GM23338 (cell line): ENCODE measurements around the gene RIT2. TPM values are rescaled to one million over a fixed set of nuclear protein-coding genes. Genes with fewer than 3 reads are reported as not detected.

Source experiments
- ATAC-seq: fragments of 200-7000 bp; cut with Tn5 transposase; 3 replicates; pipeline ENCODE4 v1.9.1; 2020
- DNase-seq: peaks from one replicate; pipeline ENCODE4 v3.0.0-alpha.2; 2015; ENCODE audit warnings: low spot score
- H2AFZ ChIP-seq: fragments of 200-600 bp; sonication (generic); 2 replicates; pipeline ENCODE4 v1.8.0; 2016; ENCODE audit warnings: antibody characterized with exemption, mild to moderate bottlenecking, moderate library complexity
- H3F3A ChIP-seq: fragments of 200-600 bp; sonication (generic); replicated peaks from 2 replicates; pipeline ENCODE4 v1.8.0; 2017; ENCODE audit warnings: antibody characterized with exemption, mixed run types, low read depth
- H3K27ac ChIP-seq: fragments of 200-600 bp; sonication (generic); 2 replicates; pipeline ENCODE4 v1.6.1; 2016; ENCODE audit warnings: low read depth
- H3K27me3 ChIP-seq: fragments of 200-600 bp; sonication (generic); 2 replicates; pipeline ENCODE4 v1.8.0; 2016; ENCODE audit warnings: mild to moderate bottlenecking, mixed run types, moderate library complexity; ENCODE audit not compliant: insufficient read depth
- H3K36me3 ChIP-seq: fragments of 200-600 bp; sonication (generic); 2 replicates; pipeline ENCODE4 v1.8.0; 2016; ENCODE audit warnings: mild to moderate bottlenecking; ENCODE audit not compliant: insufficient read depth
- H3K4me1 ChIP-seq: fragments of 200-600 bp; sonication (generic); 2 replicates; pipeline ENCODE4 v1.8.0; 2016; ENCODE audit warnings: mild to moderate bottlenecking, moderate library complexity; ENCODE audit not compliant: insufficient read depth
- H3K4me2 ChIP-seq: fragments of 200-600 bp; sonication (generic); 2 replicates; pipeline ENCODE4 v1.7.1; 2017; ENCODE audit warnings: mixed run types
- H3K4me3 ChIP-seq: fragments of 200-600 bp; sonication (generic); 2 replicates; pipeline ENCODE4 v1.6.1; 2016; ENCODE audit warnings: mixed run types
- H3K79me2 ChIP-seq: fragments of 200-600 bp; sonication (generic); replicated peaks from 2 replicates; pipeline ENCODE4 v1.8.0; 2017; ENCODE audit warnings: mild to moderate bottlenecking; ENCODE audit not compliant: insufficient read depth
- H3K9me2 ChIP-seq: fragments of 200-600 bp; sonication (generic); 2 replicates; pipeline ENCODE4 v1.8.0; 2017; ENCODE audit not compliant: insufficient read depth
- H4K20me1 ChIP-seq: fragments of 200-600 bp; sonication (generic); replicated peaks from 2 replicates; pipeline ENCODE4 v1.8.0; 2017; ENCODE audit warnings: mild to moderate bottlenecking; ENCODE audit not compliant: insufficient read depth
- H3K27ac Mint-ChIP-seq: 2 replicates; pipeline ENCODE4 v1.8.0; 2020; ENCODE audit warnings: inconsistent platforms, mild to moderate bottlenecking, moderate library complexity, mixed read lengths
- H3K27me3 Mint-ChIP-seq: 3 replicates; pipeline ENCODE4 v1.8.0; 2022; ENCODE audit warnings: low read depth, mild to moderate bottlenecking, moderate library complexity, mixed read lengths, inconsistent platforms; ENCODE audit not compliant: insufficient read depth, poor library complexity
- H3K36me3 Mint-ChIP-seq: 3 replicates; pipeline ENCODE4 v1.8.0; 2021; ENCODE audit warnings: low read depth, mild to moderate bottlenecking, inconsistent platforms, moderate library complexity, mixed read lengths
- H3K4me1 Mint-ChIP-seq: 3 replicates; pipeline ENCODE4 v1.8.0; 2020; ENCODE audit warnings: mild to moderate bottlenecking, inconsistent platforms, mixed read lengths
- H3K4me3 Mint-ChIP-seq: 3 replicates; pipeline ENCODE4 v1.8.0; 2021; ENCODE audit warnings: moderate library complexity, mild to moderate bottlenecking, inconsistent platforms, mixed read lengths
- H3K9me3 Mint-ChIP-seq: 3 replicates; pipeline ENCODE4 v1.8.0; 2020; ENCODE audit warnings: moderate library complexity, mild to moderate bottlenecking, inconsistent platforms, mixed read lengths
- CTCF ChIP-seq, 2 experiments: fragments of 200-600 bp in 1 of 2; sonication (generic) in 1 of 2; conservative IDR thresholded peaks; 2 replicates each; pipeline versions ENCODE4 v1.5.1 to v1.6.1; 2016 to 2017; ENCODE audit warnings: antibody characterized with exemption in 2 of 2, low read depth in 2 of 2, mild to moderate bottlenecking in 2 of 2, moderate library complexity in 1 of 2
- EZH2 ChIP-seq: fragments of 200-600 bp; sonication (generic); IDR thresholded peaks from one replicate; pipeline ENCODE4 v1.8.0; 2017; ENCODE audit warnings: antibody characterized with exemption, mild to moderate bottlenecking, low read depth; ENCODE audit not compliant: unreplicated experiment
- EZH2phosphoT487 ChIP-seq: fragments of 200-600 bp; sonication (generic); IDR thresholded peaks from one replicate; pipeline ENCODE4 v1.8.1; 2018; ENCODE audit warnings: antibody characterized with exemption; ENCODE audit not compliant: unreplicated experiment
- NANOG ChIP-seq: IDR thresholded peaks from 2 replicates; pipeline ENCODE4 v1.6.1; 2016; ENCODE audit warnings: antibody characterized with exemption, borderline replicate concordance
- POLR2AphosphoS5 ChIP-seq: IDR thresholded peaks from 2 replicates; pipeline ENCODE4 v1.6.1; 2016; ENCODE audit warnings: antibody characterized with exemption, low read depth
- STAT1 ChIP-seq: IDR thresholded peaks from one replicate; pipeline ENCODE4 v1.6.1; 2016; ENCODE audit warnings: antibody characterized with exemption; ENCODE audit not compliant: unreplicated experiment
- ZNF114 ChIP-seq: fragments of 250-450 bp; sonication (Bioruptor Pico); IDR thresholded peaks from 2 replicates; pipeline ENCODE4 v1.5.0; 2020; ENCODE audit warnings: mild to moderate bottlenecking, moderate library complexity
- ZNF331 ChIP-seq: fragments of 250-450 bp; sonication (Bioruptor Pico); IDR thresholded peaks from 2 replicates; pipeline ENCODE4 v1.5.0; 2020; ENCODE audit warnings: low read depth, mild to moderate bottlenecking, moderate library complexity
- polyA plus RNA-seq: library from polyadenylated mRNA; unstranded; fragments of >200 nt; fragmentation: Nextera tagmentation; extraction: Ambion mirVana; gene quantifications from 2 replicates; pipeline ENCODE4 v1.2.1, GENCODE V29; 2016
- total RNA-seq: library from RNA; depleted of rRNA; stranded (reverse); fragments of >200 nt; shearing (Covaris generic); gene quantifications from 2 replicates; pipeline ENCODE4 v1.2.3, GENCODE V29; 2014
- TF ChIP-seq, protein P1 (sequence below): fragments of 250-450 bp; sonication (Bioruptor Pico); IDR thresholded peaks from 2 replicates; pipeline ENCODE4 v1.5.0; 2020; ENCODE audit warnings: mild to moderate bottlenecking, moderate library complexity

The RIT2 gene
- total and polyA plus RNA-seq, 2 experiments from 2014 or later = 1.9 to 8.8 TPM

DNA sequence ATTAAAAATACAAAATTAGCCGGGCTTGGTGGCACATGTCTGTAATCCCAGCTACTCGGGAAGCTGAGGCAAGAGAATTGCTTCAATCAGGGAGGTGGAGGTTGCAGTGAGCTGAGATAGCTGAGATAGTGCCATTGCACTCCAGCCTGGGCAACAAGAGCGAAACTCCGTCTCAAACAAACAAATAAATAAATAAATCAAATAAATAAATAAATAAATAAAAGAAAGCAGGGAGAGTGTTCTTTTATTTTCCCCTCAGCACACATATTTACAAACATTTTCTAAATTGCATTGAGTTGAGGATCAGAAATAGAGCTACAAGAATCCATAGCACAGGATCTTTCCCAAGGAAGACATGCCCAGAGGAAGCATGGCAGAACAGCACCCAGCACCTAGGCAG lies 71.9 kb downstream of the RIT2 start (continued):
- TF ChIP-seq CTCF (conservative IDR thresholded peaks at IDR 0.05; ENCODE audit: low read depth in 2 of 2) = no peak
- TF ChIP-seq, protein P1, sequence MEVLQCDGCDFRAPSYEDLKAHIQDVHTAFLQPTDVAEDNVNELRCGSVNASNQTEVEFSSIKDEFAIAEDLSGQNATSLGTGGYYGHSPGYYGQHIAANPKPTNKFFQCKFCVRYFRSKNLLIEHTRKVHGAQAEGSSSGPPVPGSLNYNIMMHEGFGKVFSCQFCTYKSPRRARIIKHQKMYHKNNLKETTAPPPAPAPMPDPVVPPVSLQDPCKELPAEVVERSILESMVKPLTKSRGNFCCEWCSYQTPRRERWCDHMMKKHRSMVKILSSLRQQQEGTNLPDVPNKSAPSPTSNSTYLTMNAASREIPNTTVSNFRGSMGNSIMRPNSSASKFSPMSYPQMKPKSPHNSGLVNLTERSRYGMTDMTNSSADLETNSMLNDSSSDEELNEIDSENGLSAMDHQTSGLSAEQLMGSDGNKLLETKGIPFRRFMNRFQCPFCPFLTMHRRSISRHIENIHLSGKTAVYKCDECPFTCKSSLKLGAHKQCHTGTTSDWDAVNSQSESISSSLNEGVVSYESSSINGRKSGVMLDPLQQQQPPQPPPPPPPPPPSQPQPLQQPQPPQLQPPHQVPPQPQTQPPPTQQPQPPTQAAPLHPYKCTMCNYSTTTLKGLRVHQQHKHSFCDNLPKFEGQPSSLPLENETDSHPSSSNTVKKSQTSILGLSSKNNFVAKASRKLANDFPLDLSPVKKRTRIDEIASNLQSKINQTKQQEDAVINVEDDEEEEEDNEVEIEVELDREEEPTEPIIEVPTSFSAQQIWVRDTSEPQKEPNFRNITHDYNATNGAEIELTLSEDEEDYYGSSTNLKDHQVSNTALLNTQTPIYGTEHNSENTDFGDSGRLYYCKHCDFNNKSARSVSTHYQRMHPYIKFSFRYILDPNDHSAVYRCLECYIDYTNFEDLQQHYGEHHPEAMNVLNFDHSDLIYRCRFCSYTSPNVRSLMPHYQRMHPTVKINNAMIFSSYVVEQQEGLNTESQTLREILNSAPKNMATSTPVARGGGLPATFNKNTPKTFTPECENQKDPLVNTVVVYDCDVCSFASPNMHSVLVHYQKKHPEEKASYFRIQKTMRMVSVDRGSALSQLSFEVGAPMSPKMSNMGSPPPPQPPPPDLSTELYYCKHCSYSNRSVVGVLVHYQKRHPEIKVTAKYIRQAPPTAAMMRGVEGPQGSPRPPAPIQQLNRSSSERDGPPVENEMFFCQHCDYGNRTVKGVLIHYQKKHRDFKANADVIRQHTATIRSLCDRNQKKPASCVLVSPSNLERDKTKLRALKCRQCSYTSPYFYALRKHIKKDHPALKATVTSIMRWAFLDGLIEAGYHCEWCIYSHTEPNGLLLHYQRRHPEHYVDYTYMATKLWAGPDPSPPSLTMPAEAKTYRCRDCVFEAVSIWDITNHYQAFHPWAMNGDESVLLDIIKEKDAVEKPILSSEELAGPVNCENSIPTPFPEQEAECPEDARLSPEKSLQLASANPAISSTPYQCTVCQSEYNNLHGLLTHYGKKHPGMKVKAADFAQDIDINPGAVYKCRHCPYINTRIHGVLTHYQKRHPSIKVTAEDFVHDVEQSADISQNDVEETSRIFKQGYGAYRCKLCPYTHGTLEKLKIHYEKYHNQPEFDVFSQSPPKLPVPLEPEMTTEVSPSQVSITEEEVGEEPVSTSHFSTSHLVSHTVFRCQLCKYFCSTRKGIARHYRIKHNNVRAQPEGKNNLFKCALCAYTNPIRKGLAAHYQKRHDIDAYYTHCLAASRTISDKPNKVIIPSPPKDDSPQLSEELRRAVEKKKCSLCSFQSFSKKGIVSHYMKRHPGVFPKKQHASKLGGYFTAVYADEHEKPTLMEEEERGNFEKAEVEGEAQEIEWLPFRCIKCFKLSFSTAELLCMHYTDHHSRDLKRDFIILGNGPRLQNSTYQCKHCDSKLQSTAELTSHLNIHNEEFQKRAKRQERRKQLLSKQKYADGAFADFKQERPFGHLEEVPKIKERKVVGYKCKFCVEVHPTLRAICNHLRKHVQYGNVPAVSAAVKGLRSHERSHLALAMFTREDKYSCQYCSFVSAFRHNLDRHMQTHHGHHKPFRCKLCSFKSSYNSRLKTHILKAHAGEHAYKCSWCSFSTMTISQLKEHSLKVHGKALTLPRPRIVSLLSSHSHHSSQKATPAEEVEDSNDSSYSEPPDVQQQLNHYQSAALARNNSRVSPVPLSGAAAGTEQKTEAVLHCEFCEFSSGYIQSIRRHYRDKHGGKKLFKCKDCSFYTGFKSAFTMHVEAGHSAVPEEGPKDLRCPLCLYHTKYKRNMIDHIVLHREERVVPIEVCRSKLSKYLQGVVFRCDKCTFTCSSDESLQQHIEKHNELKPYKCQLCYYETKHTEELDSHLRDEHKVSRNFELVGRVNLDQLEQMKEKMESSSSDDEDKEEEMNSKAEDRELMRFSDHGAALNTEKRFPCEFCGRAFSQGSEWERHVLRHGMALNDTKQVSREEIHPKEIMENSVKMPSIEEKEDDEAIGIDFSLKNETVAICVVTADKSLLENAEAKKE = no peak
- no peak for TF ChIP-seq NANOG
- TF ChIP-seq POLR2AphosphoS5 = no peak

GRCh38 chr18:43040281-43040680 lies 75.2 kb downstream of the RIT2 start:
- DNase-seq = no peak
- no peak overlapping the region for H3K4me3 Mint-ChIP-seq
- no peaks in the 10 kb centered on the region for H4K20me1 ChIP-seq
- H3F3A ChIP-seq = no peaks in the 10 kb centered on the region
- H3K4me1 Mint-ChIP-seq = peaks cover 9% of the 10 kb centered on the region
- no peaks in the 10 kb centered on the region for H3K79me2 ChIP-seq
- no peak overlapping the region for H3K27ac Mint-ChIP-seq
- no peak overlapping the region for H3K4me2 ChIP-seq
- H3K36me3 ChIP-seq = no peaks in the 10 kb centered on the region
- H3K36me3 Mint-ChIP-seq = peaks cover 9% of the 10 kb centered on the region; the same call in 2 of the 3 replicates
- H3K4me1 ChIP-seq = peaks cover 9% of the 10 kb centered on the region
- H3K27me3 Mint-ChIP-seq = no peaks in the 10 kb centered on the region
- H3K27me3 ChIP-seq = no peaks in the 10 kb centered on the region
- no peak overlapping the region for H3K4me3 ChIP-seq
- H2AFZ ChIP-seq = no peak overlapping the region
- no peak overlapping the region for H3K27ac ChIP-seq
- TF ChIP-seq ZNF331 = no peak
- no peak for TF ChIP-seq EZH2
- TF ChIP-seq STAT1 = no peak
- no peak for TF ChIP-seq CTCF (conservative IDR thresholded peaks at IDR 0.05; ENCODE audit: low read depth in 2 of 2)
- TF ChIP-seq ZNF114 (CRISPR knock-in tag) = no peak
- TF ChIP-seq EZH2phosphoT487 = no peak
- H3K9me3 Mint-ChIP-seq = no peaks in the 10 kb centered on the region
- ATAC-seq = no peak
- H3K9me2 ChIP-seq = no peaks in the 10 kb centered on the region; the same call in 1 of the 2 replicates
